K562 (cell line): ENCODE measurements around the gene NPAS3. TPM values are rescaled to one million over a fixed set of nuclear protein-coding genes. Genes with fewer than 3 reads are reported as not detected.

Source experiments
- ATAC-seq: fragments of 200-7000 bp; cut with Tn5 transposase; 3 replicates; pipeline ENCODE4 v1.9.1; 2020; ENCODE audit warnings: moderate library complexity
- BruUV-seq: library from RNA; stranded (reverse); fragments of 400-500 nt; replicated peaks from 2 replicates; lab custom pipeline; 2021; lab: Mats Ljungman, UMichigan
- CTCF ChIA-PET: fragments of 300-600 bp; formaldehyde crosslinking; extraction: SDS; loops from one replicate; lab custom pipeline; 2021; ENCODE audit warnings: low intra/inter-chr PET ratio; lab: Yijun Ruan, JAX
- POLR2A ChIA-PET: fragments of 300-600, 350-650 bp; sonication (Branson Sonifier 250); formaldehyde crosslinking; extraction: SDS; loops from one replicate; lab custom pipeline; 2021; ENCODE audit warnings: antibody characterized with exemption, inconsistent platforms; lab: Yijun Ruan, JAX
- DNase-seq, 4 experiments: peaks; one replicate each; pipeline versions ENCODE4 v3.0.0 to v3.0.0-alpha.2; 2011 to 2018; ENCODE audit warnings: low spot score in 3 of 4, mixed read lengths in 3 of 4; ENCODE audit errors: extremely low read depth in 1 of 4
- FAIRE-seq: peaks from 2 replicates; lab custom pipeline; 2011; peaks lifted over from hg19 to GRCh38; lab: Jason Lieb, UNC
- H2AFZ ChIP-seq: 2 replicates; pipeline ENCODE4 v1.6.0; 2011; ENCODE audit warnings: low read depth, low read length, control low read depth, inconsistent platforms
- H3K27ac ChIP-seq: fragments of 200-600 bp; 3 replicates; pipeline ENCODE4 v1.8.0; 2011; ENCODE audit warnings: low read depth, mild to moderate bottlenecking, control low read depth, inconsistent platforms, low read length, moderate library complexity, mixed read lengths; ENCODE audit errors: extremely low read depth
- H3K27me3 ChIP-seq, 2 experiments: fragments of 300-600 bp in 1 of 2; 2 replicates in 1 of 2; 3 replicates in 1 of 2; pipeline versions ENCODE4 v1.6.0 to v1.8.0; 2011; ENCODE audit warnings: inconsistent platforms in 2 of 2, low read length in 2 of 2, mild to moderate bottlenecking in 1 of 2, mixed read lengths in 1 of 2, moderate library complexity in 1 of 2; ENCODE audit not compliant: control insufficient read depth in 2 of 2, insufficient read depth in 2 of 2
- H3K36me3 ChIP-seq: fragments of 300-600 bp; 3 replicates; pipeline ENCODE4 v1.8.0; 2011; ENCODE audit warnings: mild to moderate bottlenecking, low read length, inconsistent platforms; ENCODE audit not compliant: control insufficient read depth, insufficient read depth
- H3K4me1 ChIP-seq, 2 experiments: fragments of 200-600 bp in 1 of 2; replicated peaks in 1 of 2; 2 replicates in 1 of 2; 3 replicates in 1 of 2; pipeline versions ENCODE4 v1.5.1 to v1.8.0; 2011; ENCODE audit warnings: inconsistent platforms in 2 of 2, low read length in 2 of 2, mild to moderate bottlenecking in 1 of 2, mixed read lengths in 1 of 2, moderate library complexity in 1 of 2; ENCODE audit not compliant: control insufficient read depth in 2 of 2, insufficient read depth in 2 of 2
- H3K4me2 ChIP-seq: 2 replicates; pipeline ENCODE4 v1.6.1; 2011; ENCODE audit warnings: low read length, control low read depth, inconsistent platforms, mixed read lengths; ENCODE audit not compliant: insufficient read depth
- H3K4me3 ChIP-seq: fragments of 200-600 bp; sonication (generic), shearing (Covaris generic); 2 replicates; pipeline ENCODE4 v1.5.1; 2016; ENCODE audit warnings: control low read depth, inconsistent platforms
- H3K79me2 ChIP-seq: fragments of 200-600 bp; 3 replicates; pipeline ENCODE4 v1.8.0; 2011; ENCODE audit warnings: low read length, inconsistent platforms; ENCODE audit not compliant: control insufficient read depth, insufficient read depth
- H3K9ac ChIP-seq, 2 experiments: 2 replicates each; pipeline versions ENCODE4 v1.6.0 to v1.6.1; 2011; ENCODE audit warnings: low read depth in 2 of 2, low read length in 2 of 2, control low read depth in 1 of 2, inconsistent platforms in 1 of 2, mild to moderate bottlenecking in 1 of 2, mixed read lengths in 1 of 2; ENCODE audit not compliant: insufficient read depth in 1 of 2
- H3K9me1 ChIP-seq: one replicate; pipeline ENCODE4 v1.6.0; 2011; ENCODE audit warnings: inconsistent platforms, mild to moderate bottlenecking, low read length, moderate library complexity; ENCODE audit not compliant: control insufficient read depth, insufficient read depth
- H3K9me3 ChIP-seq: replicated peaks from 2 replicates; pipeline ENCODE4 v1.5.1; 2011; ENCODE audit warnings: low read depth, low read length, inconsistent platforms; ENCODE audit not compliant: control insufficient read depth, insufficient read depth
- H4K20me1 ChIP-seq: replicated peaks from 2 replicates; pipeline ENCODE4 v1.6.1; 2011; ENCODE audit warnings: low read length, inconsistent platforms, mixed read lengths; ENCODE audit not compliant: control insufficient read depth, insufficient read depth
- GABPA ChIP-seq: fragments of 200-800 bp; sonication (Bioruptor generic); conservative IDR thresholded peaks from 2 replicates; pipeline ENCODE4 v1.6.1; 2016; ENCODE audit warnings: low read depth, missing genetic modification characterization, missing compliant biosample characterization
- NR2C1 ChIP-seq, 2 experiments: fragments of 450-650 bp; IDR thresholded peaks; 2 replicates each; pipeline ENCODE4 v1.6.1; 2017; ENCODE audit warnings: mild to moderate bottlenecking in 2 of 2, antibody characterized with exemption in 1 of 2, inconsistent platforms in 1 of 2, missing compliant biosample characterization in 1 of 2, missing genetic modification characterization in 1 of 2
- RAD51 ChIP-seq: fragments of 450-650 bp; IDR thresholded peaks from 2 replicates; pipeline ENCODE4 v1.7.1; 2016; ENCODE audit warnings: low read depth, mild to moderate bottlenecking, borderline replicate concordance
- SMARCE1 ChIP-seq: fragments of 450-650 bp; IDR thresholded peaks from 2 replicates; pipeline ENCODE4 v1.7.1; 2016; ENCODE audit warnings: mild to moderate bottlenecking
- TFE3 ChIP-seq: fragments of 450-650 bp; formaldehyde crosslinking; IDR thresholded peaks from 2 replicates; pipeline ENCODE4 v1.4.0; 2020; ENCODE audit warnings: mild to moderate bottlenecking, mixed read lengths
- TOE1 ChIP-seq, 2 experiments: fragments of 450-650 bp in 1 of 2; sonication (generic) in 1 of 2; formaldehyde crosslinking in 1 of 2; IDR thresholded peaks; 2 replicates each; pipeline versions ENCODE4 v1.7.1 to v1.8.0; 2016 to 2022; ENCODE audit warnings: borderline replicate concordance in 2 of 2, mild to moderate bottlenecking in 2 of 2, antibody characterized with exemption in 1 of 2, inconsistent platforms in 1 of 2, low read depth in 1 of 2, missing genetic modification reagents in 1 of 2, moderate library complexity in 1 of 2
- WGBS: fragments of 100-300 bp; shearing (Covaris generic); methylation state at CpG from one replicate; pipeline ENCODE4 v1.1.6; 2016; ENCODE audit warnings: low coverage, mixed read lengths; ENCODE audit not compliant: insufficient coverage; ENCODE audit errors: missing lambda C conversion rate; 5-methylcytosine and 5-hydroxymethylcytosine counted together
- in situ Hi-C: fragments of 300-500 bp; cut with MboI; formaldehyde crosslinking; loops from 4 replicates; pipeline ENCODE4 v1.15.0; 2018; ENCODE audit warnings: inconsistent platforms, mixed read lengths
- intact Hi-C: fragments of 100-400 bp; cut with micrococcal nuclease; formaldehyde crosslinking; loops from 2 replicates; pipeline ENCODE4 v1.14.2; 2022
- polyA plus RNA-seq, 8 experiments: library from polyadenylated mRNA; depleted of rRNA in 4 of 8; stranded (reverse) in 5 of 8; unstranded in 3 of 8; fragments of >200 nt; fragmentation: Nextera tagmentation in 2 of 8; fragmentation: Illumina TruSeq in 1 of 8; extraction: Ambion mirVana in 2 of 8; extraction: Trizol in 1 of 8; gene quantifications; 2 replicates each; pipeline versions ENCODE4 v1.2.1 to v1.2.3, GENCODE V29; 2011 to 2014; ENCODE audit warnings: inconsistent platforms in 1 of 8, missing spikeins in 1 of 8
- total RNA-seq, 7 experiments: library from RNA; depleted of rRNA in 6 of 7; stranded (reverse); fragments of >200 nt in 6 of 7; fragmentation: Illumina TruSeq in 2 of 7; extraction: Trizol in 2 of 7; gene quantifications; 2 replicates each; pipeline versions ENCODE4 v1.2.1 to v1.2.3, GENCODE V29; 2011 to 2021; ENCODE audit warnings: low replicate concordance in 1 of 7

The NPAS3 gene
- total and polyA plus RNA-seq, 9 of the 15 experiments (the other 6 are each of a cell fraction or from before 2014, with no cell fraction given): 0.04 TPM; not detected in 8

GRCh38 chr14:33806905-33807304, 868.2 kb downstream of the NPAS3 start:
- Histone ChIP-seq H4K20me1 (no peaks in the 10 kb centered on the region), H3K79me2 (no peaks in the 10 kb centered on the region), H3K4me2 (no peak overlapping the region), H3K9me1 (no peaks in the 10 kb centered on the region), H3K27me3 (no peaks in the 10 kb centered on the region), H3K9me3 (0 out of 2 replicates have a peak, but pooled peaks cover 3% of the 10 kb centered on the region), H3K4me1 (peaks cover 0 to 12% of the 10 kb centered on the region in 2 experiments; a peak in 3 of 5 replicates), H3K27ac (no peak overlapping the region), H3K36me3 (no peaks in the 10 kb centered on the region), H2AFZ (0 out of 2 replicates have a peak overlapping the region, but pooled peaks have one; percentile 16), H3K9ac (no peak overlapping the region), H3K4me3 (no peak overlapping the region)
- ChIA-PET POLR2A (no interaction called here), CTCF (no interaction called here)
- no TSS peak for BruUV-seq
- intact Hi-C loops: no loop called here
- in situ Hi-C loops: no loop called here
- ATAC-seq (no peak), FAIRE-seq (no peak)
- no peak for TF ChIP-seq SMARCE1
- TF ChIP-seq, all 486 proteins: peak for 0
- WGBS: 7% methylated on average over 2 of the region's 2 CpGs
- DNase-seq: no peak

GRCh38 chr14:33808187-33808586, 869.5 kb downstream of the NPAS3 start:
- intact Hi-C loops: no loop called here
- Histone ChIP-seq H3K4me1 (peaks cover 0 to 19% of the 10 kb centered on the region in 2 experiments; a peak in 3 of 5 replicates), H3K4me3 (no peak overlapping the region), H3K4me2 (no peak overlapping the region), H3K9me3 (0 out of 2 replicates have a peak, but pooled peaks cover 3% of the 10 kb centered on the region), H3K79me2 (no peaks in the 10 kb centered on the region), H3K9ac (no peak overlapping the region), H2AFZ (peak overlapping the region; percentile 50), H3K27ac (no peak overlapping the region), H4K20me1 (no peaks in the 10 kb centered on the region), H3K27me3 (no peaks in the 10 kb centered on the region), H3K36me3 (no peaks in the 10 kb centered on the region), H3K9me1 (no peaks in the 10 kb centered on the region)
- CTCF ChIA-PET: no interaction called here
- ATAC-seq: no peak
- 30% methylated on average over 2 of the region's 3 CpGs for WGBS
- peak; percentile 40 for FAIRE-seq
- peak; percentile 46 for TF ChIP-seq TFE3
- peak; percentile 61; the same call in 1 of the 2 replicates for TF ChIP-seq TOE1 (IDR thresholded peaks at IDR 0.05; ENCODE audit: borderline replicate concordance)
- no peak for TF ChIP-seq TOE1 (CRISPR knock-in tag; IDR thresholded peaks at IDR 0.05; ENCODE audit: borderline replicate concordance, low read depth)
- TF ChIP-seq GABPA (tag): no peak
- TF ChIP-seq NR2C1 (IDR thresholded peaks at IDR 0.05): no peak
- no peak for TF ChIP-seq NR2C1 (tag; IDR thresholded peaks at IDR 0.05)
- TF ChIP-seq RAD51: peak; percentile 70; the same call in 1 of the 2 replicates
- in situ Hi-C loops: no loop called here
- DNase-seq: peak in 1 of 4 experiments; percentile 9
- POLR2A ChIA-PET: no interaction called here
- BruUV-seq: no TSS peak
